Ishikawa (cell line): ENCODE data around the gene STEAP2.

Source experiments
- CEBPB ChIP-seq: IDR thresholded peaks from 2 replicates; pipeline ENCODE4 v1.6.1; 2012
- CREB1 ChIP-seq: IDR thresholded peaks from 2 replicates; pipeline ENCODE4 v1.6.1; 2012; ENCODE audit warnings: low read depth
- EGR1 ChIP-seq: IDR thresholded peaks from 2 replicates; pipeline ENCODE4 v1.6.1; 2012
- EP300 ChIP-seq: IDR thresholded peaks from 2 replicates; pipeline ENCODE4 v1.6.1; 2012; ENCODE audit warnings: borderline replicate concordance
- FOXM1 ChIP-seq: IDR thresholded peaks from 2 replicates; pipeline ENCODE4 v1.6.1; 2012; ENCODE audit warnings: low read depth, borderline replicate concordance
- MAX ChIP-seq: IDR thresholded peaks from 2 replicates; pipeline ENCODE4 v1.6.1; 2012
- NFIC ChIP-seq: IDR thresholded peaks from 2 replicates; pipeline ENCODE4 v1.6.1; 2012
- RAD21 ChIP-seq: IDR thresholded peaks from 2 replicates; pipeline ENCODE4 v1.6.1; 2012; ENCODE audit warnings: low read depth
- REST ChIP-seq: IDR thresholded peaks from 2 replicates; pipeline ENCODE4 v1.6.1; 2012; ENCODE audit warnings: low read depth, mild to moderate bottlenecking
- TAF1 ChIP-seq: IDR thresholded peaks from 2 replicates; pipeline ENCODE4 v1.6.1; 2012; ENCODE audit warnings: low read depth, mild to moderate bottlenecking
- TCF12 ChIP-seq: IDR thresholded peaks from 2 replicates; pipeline ENCODE4 v1.6.1; 2012; ENCODE audit warnings: low read depth
- TEAD4 ChIP-seq: IDR thresholded peaks from 2 replicates; pipeline ENCODE4 v1.6.1; 2012
- USF1 ChIP-seq: IDR thresholded peaks from 2 replicates; pipeline ENCODE4 v1.6.1; 2012
- YY1 ChIP-seq: IDR thresholded peaks from 2 replicates; pipeline ENCODE4 v1.6.1; 2012; ENCODE audit warnings: low read depth
- ZBTB7A ChIP-seq: IDR thresholded peaks from 2 replicates; pipeline ENCODE4 v1.6.1; 2012; ENCODE audit warnings: low read depth

The STEAP2 gene

GRCh38 chr7:90175667-90176066 is 35.9 kb upstream of the STEAP2 start:
- TF ChIP-seq MAX (no peak), EP300 (no peak), CREB1 (no peak), RAD21 (no peak), TCF12 (no peak), REST (no peak), TEAD4 (no peak), TAF1 (no peak), NFIC (no peak), YY1 (no peak), USF1 (no peak), ZBTB7A (no peak), EGR1 (no peak), CEBPB (no peak), FOXM1 (no peak)

- no peak for TF ChIP-seq TEAD4
- no peak for TF ChIP-seq REST
These were observed 35.3 kb upstream of the STEAP2 start for GRCh38 chr7:90176195-90176594.

GRCh38 chr7:90178166-90178565 is 33.4 kb upstream of the STEAP2 start:
- TF ChIP-seq TEAD4 (no peak), ZBTB7A (no peak), FOXM1 (no peak)

- TF ChIP-seq NFIC (no peak), YY1 (no peak), EP300 (peak; percentile 9; the same call in 1 of the 2 replicates), FOXM1 (no peak), TEAD4 (peak; percentile 25; the same call in 1 of the 2 replicates), REST (no peak)
These were observed 32.8 kb upstream of the STEAP2 start for GRCh38 chr7:90178679-90179278.

GRCh38 chr7:90180011-90180585 is 31.4 kb upstream of the STEAP2 start:
- TF ChIP-seq NFIC (peak; percentile 70), TAF1 (no peak), CREB1 (no peak), USF1 (no peak)

GRCh38 chr7:90180649-90181048 is 30.9 kb upstream of the STEAP2 start:
- TF ChIP-seq REST (no peak), CREB1 (no peak), USF1 (no peak), YY1 (no peak), TAF1 (no peak), EGR1 (no peak), TCF12 (no peak), ZBTB7A (no peak), EP300 (no peak), CEBPB (no peak)
